HG03103 (cell line): ENCODE data around the gene SLC35B2.

Experiments used
- ATAC-seq: cut with Tn5 transposase; IDR thresholded peaks from one replicate; pipeline ENCODE4 v1.9.1; 2021; ENCODE audit warnings: low read depth; ENCODE audit not compliant: unreplicated experiment

Gene SLC35B2

GRCh38 chr6:44269178-44269920 lies 12.0 kb upstream of the SLC35B2 start:
- no peak for ATAC-seq

GRCh38 chr6:44268095-44268628 lies 10.8 kb upstream of the SLC35B2 start:
- no peak for ATAC-seq

GRCh38 chr6:44267252-44267651 lies 9.9 kb upstream of the SLC35B2 start:
- ATAC-seq = no peak

- ATAC-seq = no peak
Observed at GRCh38 chr6:44266347-44266746, 9.0 kb upstream of the SLC35B2 start.

GRCh38 chr6:44265722-44266233 lies 8.4 kb upstream of the SLC35B2 start:
- ATAC-seq = no peak

- ATAC-seq = no peak
Observed at GRCh38 chr6:44265007-44265721, 7.8 kb upstream of the SLC35B2 start, which contains the start of gene NFKBIE. Gene NFKBIE, minus strand, starts transcription at chr6:44265551. Its CDS starts 205 bp downstream, at chr6:44265346.

GRCh38 chr6:44264154-44265006 lies 7.1 kb upstream of the SLC35B2 start:
- ATAC-seq = no peak

GRCh38 chr6:44263354-44264100 lies 6.2 kb upstream of the SLC35B2 start:
- no peak for ATAC-seq

GRCh38 chr6:44262467-44263353 lies 5.4 kb upstream of the SLC35B2 start:
- ATAC-seq = no peak

- no peak for ATAC-seq
Observed at GRCh38 chr6:44261581-44261980, 4.3 kb upstream of the SLC35B2 start.

- ATAC-seq = no peak
Observed at GRCh38 chr6:44260451-44261297, 3.3 kb upstream of the SLC35B2 start.

- no peak for ATAC-seq
Observed at GRCh38 chr6:44260011-44260410, 2.7 kb upstream of the SLC35B2 start.

GRCh38 chr6:44258921-44259320 lies 1.6 kb upstream of the SLC35B2 start:
- no peak for ATAC-seq

GRCh38 chr6:44258325-44258863 lies 1.1 kb upstream of the SLC35B2 start:
- ATAC-seq = no peak

- peak; percentile 14 for ATAC-seq
Observed at GRCh38 chr6:44257753-44258324, 511 bp upstream of the SLC35B2 start.

GRCh38 chr6:44256775-44257024 lies 628 bp downstream of the SLC35B2 start:
- no peak for ATAC-seq

- ATAC-seq = no peak
Observed at GRCh38 chr6:44255871-44256774, 1.2 kb downstream of the SLC35B2 start.
